Measurements from ENCODE around the gene NTSR1. TPM values are rescaled to one million over a fixed set of nuclear protein-coding genes. Genes with fewer than 3 reads are reported as not detected.

The NTSR1 gene
- polyA plus RNA-seq, 3 donors = 0.35 to 2.5 (median 0.40) TPM

DNA sequence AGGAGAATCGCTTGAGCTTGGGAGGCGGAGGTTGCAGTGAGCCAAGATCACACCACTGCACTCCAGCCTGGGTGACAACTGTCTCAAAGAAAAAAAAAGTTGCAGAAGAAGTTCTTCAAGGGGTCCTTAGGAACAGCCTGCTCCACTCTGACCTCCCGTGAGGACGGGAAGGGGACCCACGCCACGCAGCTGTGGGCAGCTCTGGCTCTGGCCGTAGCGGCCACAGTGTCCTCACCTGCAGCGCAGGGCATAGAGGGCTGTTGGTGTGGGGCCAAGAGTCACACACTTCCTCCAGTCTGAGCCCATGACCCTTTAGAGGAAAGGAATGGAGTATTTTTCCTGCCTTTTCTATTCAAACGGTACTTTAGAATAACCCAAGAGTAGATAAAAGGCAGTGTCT, 5.4 kb downstream of the NTSR1 start:
- Histone ChIP-seq H2AFZ (ENCODE audit: insufficient read depth, low read depth, low read length, poor library complexity, severe bottlenecking) (no peak overlapping the region), H3K79me2 (ENCODE audit: insufficient read depth, low read length) (peaks cover 28% of the 10 kb centered on the region), H3K4me3 (replicated peaks in 1 of 3; ENCODE audit: low read depth in 2 of 3, low read length in 3 of 3) (no peak overlapping the region), H3K36me3 (replicated peaks in 1 of 2; ENCODE audit: control insufficient read depth in 1 of 2, insufficient read depth in 2 of 2, low read length in 2 of 2) (no peaks in the 10 kb centered on the region), H3K27ac (ENCODE audit: low read depth in 1 of 2, low read length in 2 of 2) (no peak overlapping the region), H3K9ac (ENCODE audit: insufficient read depth, low read length, poor library complexity, severe bottlenecking) (no peak overlapping the region), H3K27me3 (ENCODE audit: control insufficient read depth in 2 of 2, insufficient read depth in 2 of 2, low read length in 2 of 2) (peaks cover 0 to 16% of the 10 kb centered on the region in 2 donors), H4K20me1 (ENCODE audit: insufficient read depth, low read length) (peaks cover 18% of the 10 kb centered on the region), H3K4me2 (replicated peaks; ENCODE audit: extremely low read depth, low read length, poor library complexity, severe bottlenecking) (no peak overlapping the region), H3K9me3 (replicated peaks in 1 of 2; ENCODE audit: control insufficient read depth in 1 of 2, insufficient read depth in 1 of 2, low read length in 2 of 2) (no peaks in the 10 kb centered on the region), H3K4me1 (ENCODE audit: control insufficient read depth in 1 of 2, insufficient read depth in 2 of 2, low read length in 2 of 2) (peaks cover 27 to 42% of the 10 kb centered on the region in 2 donors)
- peaks cover 20 to 23% of the 10 kb centered on the region in 2 donors for H3K36me3 Mint-ChIP-seq
- WGBS (ENCODE audit: insufficient coverage) = 98% methylated on average over 8 of the region's 10 CpGs
- H3K27me3 Mint-ChIP-seq (ENCODE audit: low read depth in 3 of 3) = peaks cover 24 to 29% (median 27%) of the 10 kb centered on the region in 3 donors
- H3K4me3 Mint-ChIP-seq = no peak overlapping the region
- TF ChIP-seq, protein P1, sequence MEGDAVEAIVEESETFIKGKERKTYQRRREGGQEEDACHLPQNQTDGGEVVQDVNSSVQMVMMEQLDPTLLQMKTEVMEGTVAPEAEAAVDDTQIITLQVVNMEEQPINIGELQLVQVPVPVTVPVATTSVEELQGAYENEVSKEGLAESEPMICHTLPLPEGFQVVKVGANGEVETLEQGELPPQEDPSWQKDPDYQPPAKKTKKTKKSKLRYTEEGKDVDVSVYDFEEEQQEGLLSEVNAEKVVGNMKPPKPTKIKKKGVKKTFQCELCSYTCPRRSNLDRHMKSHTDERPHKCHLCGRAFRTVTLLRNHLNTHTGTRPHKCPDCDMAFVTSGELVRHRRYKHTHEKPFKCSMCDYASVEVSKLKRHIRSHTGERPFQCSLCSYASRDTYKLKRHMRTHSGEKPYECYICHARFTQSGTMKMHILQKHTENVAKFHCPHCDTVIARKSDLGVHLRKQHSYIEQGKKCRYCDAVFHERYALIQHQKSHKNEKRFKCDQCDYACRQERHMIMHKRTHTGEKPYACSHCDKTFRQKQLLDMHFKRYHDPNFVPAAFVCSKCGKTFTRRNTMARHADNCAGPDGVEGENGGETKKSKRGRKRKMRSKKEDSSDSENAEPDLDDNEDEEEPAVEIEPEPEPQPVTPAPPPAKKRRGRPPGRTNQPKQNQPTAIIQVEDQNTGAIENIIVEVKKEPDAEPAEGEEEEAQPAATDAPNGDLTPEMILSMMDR (IDR thresholded peaks at IDR 0.05) = no peak
- H3K4me1 Mint-ChIP-seq = peaks cover 36% of the 10 kb centered on the region
- peaks cover 0 to 8% (median 1%) of the 10 kb centered on the region in 7 donors for H3K9me3 Mint-ChIP-seq
- intact Hi-C loops (cut with micrococcal nuclease) = loop anchor here in 1 of 2 donors (5.0 kb wide), 1 partner anchor 33 kb away; no protein-coding TSS in a partner anchor
- no peak overlapping the region for H3K27ac Mint-ChIP-seq
- DNase-seq = no peak

- Histone ChIP-seq H4K20me1 (ENCODE audit: insufficient read depth, low read length) (peaks cover 18% of the 10 kb centered on the region), H3K36me3 (replicated peaks in 1 of 2; ENCODE audit: control insufficient read depth in 1 of 2, insufficient read depth in 2 of 2, low read length in 2 of 2) (no peaks in the 10 kb centered on the region), H3K9ac (ENCODE audit: insufficient read depth, low read length, poor library complexity, severe bottlenecking) (no peak overlapping the region), H2AFZ (ENCODE audit: insufficient read depth, low read depth, low read length, poor library complexity, severe bottlenecking) (no peak overlapping the region), H3K27me3 (ENCODE audit: control insufficient read depth in 2 of 2, insufficient read depth in 2 of 2, low read length in 2 of 2) (peaks cover 0 to 9% of the 10 kb centered on the region in 2 donors), H3K9me3 (replicated peaks in 1 of 2; ENCODE audit: control insufficient read depth in 1 of 2, insufficient read depth in 1 of 2, low read length in 2 of 2) (peaks cover 0 to 7% of the 10 kb centered on the region in 2 donors), H3K27ac (ENCODE audit: low read depth in 1 of 2, low read length in 2 of 2) (no peak overlapping the region), H3K79me2 (ENCODE audit: insufficient read depth, low read length) (peaks cover 25% of the 10 kb centered on the region), H3K4me1 (ENCODE audit: control insufficient read depth in 1 of 2, insufficient read depth in 2 of 2, low read length in 2 of 2) (peaks cover 20 to 34% of the 10 kb centered on the region in 2 donors), H3K4me3 (replicated peaks in 1 of 3; ENCODE audit: low read depth in 2 of 3, low read length in 3 of 3) (no peak overlapping the region), H3K4me2 (replicated peaks; ENCODE audit: extremely low read depth, low read length, poor library complexity, severe bottlenecking) (no peak overlapping the region)
- Mint-ChIP-seq H3K9me3 (peaks cover 5 to 14% (median 8%) of the 10 kb centered on the region in 7 donors), H3K27ac (no peak overlapping the region), H3K4me1 (peaks cover 30% of the 10 kb centered on the region), H3K36me3 (peaks cover 24 to 30% of the 10 kb centered on the region in 2 donors), H3K4me3 (no peak overlapping the region), H3K27me3 (ENCODE audit: low read depth in 3 of 3) (peaks cover 20 to 22% (median 21%) of the 10 kb centered on the region in 3 donors)
- TF ChIP-seq, protein P1 (IDR thresholded peaks at IDR 0.05) = no peak
- intact Hi-C loops (cut with micrococcal nuclease) = loop anchor here in 1 of 2 donors (5.0 kb wide), 1 partner anchor 33 kb away; no protein-coding TSS in a partner anchor
- no peak for DNase-seq
- 87% methylated on average over 6 of the region's 6 CpGs for WGBS (ENCODE audit: insufficient coverage)
Observed at GRCh38 chr20:62714799-62715198, 6.2 kb downstream of the NTSR1 start.
